WTC11 (cell line): Measurements from ENCODE around the gene PRKCQ. TPM values are rescaled to one million over a fixed set of nuclear protein-coding genes. Genes with fewer than 3 reads are reported as not detected.

Experiments used
- ATAC-seq: fragments of 200-7000 bp; cut with Tn5 transposase; 2 replicates; pipeline ENCODE4 v1.10.0; 2021; ENCODE audit warnings: mild to moderate bottlenecking, moderate library complexity
- CTCF ChIA-PET: fragments of 300-600 bp; sonication (Branson Sonifier 250); formaldehyde crosslinking; loops from one replicate; lab custom pipeline; 2021; ENCODE audit warnings: antibody characterized with exemption; lab: Charles Lee
- POLR2A ChIA-PET: fragments of 350-600 bp; sonication (Branson Sonifier 250); formaldehyde crosslinking; loops from one replicate; lab custom pipeline; 2021; ENCODE audit warnings: antibody characterized with exemption; lab: Charles Lee
- DNase-seq: peaks from one replicate; pipeline ENCODE4 v3.0.0; 2021; ENCODE audit warnings: low spot score
- H3K27ac Mint-ChIP-seq: 2 replicates; pipeline ENCODE4 v1.8.0; 2021; ENCODE audit warnings: mixed read lengths
- H3K27me3 Mint-ChIP-seq: 2 replicates; pipeline ENCODE4 v1.8.0; 2021; ENCODE audit warnings: low read depth, mild to moderate bottlenecking, moderate library complexity, mixed read lengths
- H3K36me3 Mint-ChIP-seq: 2 replicates; pipeline ENCODE4 v1.8.0; 2021; ENCODE audit warnings: mixed read lengths
- H3K4me1 Mint-ChIP-seq: 2 replicates; pipeline ENCODE4 v1.8.0; 2022; ENCODE audit warnings: mixed read lengths
- H3K4me3 Mint-ChIP-seq: 2 replicates; pipeline ENCODE4 v1.8.0; 2021; ENCODE audit warnings: mild to moderate bottlenecking, moderate library complexity, mixed read lengths
- H3K9me3 Mint-ChIP-seq: 2 replicates; pipeline ENCODE4 v1.8.0; 2021; ENCODE audit warnings: mixed read lengths
- AR ChIP-seq: fragments of 250-450 bp; sonication (Bioruptor Pico); IDR thresholded peaks from 2 replicates; pipeline ENCODE4 v1.9.0; 2021; ENCODE audit warnings: mild to moderate bottlenecking
- E2F1 ChIP-seq: sonication (generic); formaldehyde crosslinking; IDR thresholded peaks from 2 replicates; pipeline ENCODE4 v1.8.0; 2022; ENCODE audit warnings: mild to moderate bottlenecking, missing genetic modification reagents
- E2F4 ChIP-seq: sonication (generic); formaldehyde crosslinking; IDR thresholded peaks from 2 replicates; pipeline ENCODE4 v1.8.1; 2022; ENCODE audit warnings: low read depth, mild to moderate bottlenecking, moderate library complexity, missing genetic modification reagents, borderline replicate concordance
- E2F5 ChIP-seq: sonication (generic); formaldehyde crosslinking; IDR thresholded peaks from 2 replicates; pipeline ENCODE4 v1.8.1; 2022; ENCODE audit warnings: mild to moderate bottlenecking, moderate library complexity, missing genetic modification reagents
- ETV6 ChIP-seq: sonication (generic); formaldehyde crosslinking; IDR thresholded peaks from 2 replicates; pipeline ENCODE4 v1.8.1; 2022; ENCODE audit warnings: mild to moderate bottlenecking, missing genetic modification reagents
- FOXP4 ChIP-seq: sonication (generic); formaldehyde crosslinking; IDR thresholded peaks from 2 replicates; pipeline ENCODE4 v1.8.0; 2022; ENCODE audit warnings: mild to moderate bottlenecking, missing genetic modification reagents
- IRF2 ChIP-seq: sonication (generic); formaldehyde crosslinking; IDR thresholded peaks from 2 replicates; pipeline ENCODE4 v1.8.0; 2022; ENCODE audit warnings: low read depth, missing genetic modification reagents, borderline replicate concordance
- MYBL2 ChIP-seq: sonication (generic); formaldehyde crosslinking; IDR thresholded peaks from 2 replicates; pipeline ENCODE4 v1.8.1; 2023; ENCODE audit warnings: mild to moderate bottlenecking, moderate library complexity, missing genetic modification reagents
- NFATC4 ChIP-seq: fragments of 250-450 bp; sonication (Bioruptor Pico); IDR thresholded peaks from 2 replicates; pipeline ENCODE4 v1.9.0; 2021; ENCODE audit warnings: mild to moderate bottlenecking
- PRRX2 ChIP-seq: fragments of 250-450 bp; sonication (Bioruptor Pico); IDR thresholded peaks from 2 replicates; pipeline ENCODE4 v1.8.0; 2021; ENCODE audit warnings: mild to moderate bottlenecking
- TCF7 ChIP-seq: sonication (generic); formaldehyde crosslinking; IDR thresholded peaks from 2 replicates; pipeline ENCODE4 v1.8.0; 2022; ENCODE audit warnings: mild to moderate bottlenecking, low read depth, missing genetic modification reagents, moderate library complexity
- ZNF532 ChIP-seq: fragments of 250-450 bp; sonication (Bioruptor Pico); IDR thresholded peaks from 2 replicates; pipeline ENCODE4 v1.9.0; 2021; ENCODE audit warnings: mild to moderate bottlenecking, borderline replicate concordance
- total RNA-seq: library from RNA; stranded (reverse); gene quantifications from 3 replicates; pipeline ENCODE4 v1.2.3, GENCODE V29; 2021

PRKCQ gene
- total RNA-seq, 1 experiment from 2014 or later = 8.7 TPM

GRCh38 chr10:6423413-6424170, 156.5 kb downstream of the PRKCQ start:
- Mint-ChIP-seq H3K4me1 (peaks cover 4% of the 10 kb centered on the region), H3K4me3 (no peak overlapping the region), H3K27me3 (no peaks in the 10 kb centered on the region; the same call in 1 of the 2 replicates), H3K36me3 (no peaks in the 10 kb centered on the region; the same call in 1 of the 2 replicates), H3K9me3 (peaks cover 10% of the 10 kb centered on the region), H3K27ac (no peak overlapping the region)
- POLR2A ChIA-PET = no interaction called here
- CTCF ChIA-PET = interaction anchor here (1.3 kb wide), 1 partner anchor 224 kb away, joined by 4 read pairs; no protein-coding TSS in a partner anchor
- no peak for TF ChIP-seq TCF7 (CRISPR knock-in tag)
- TF ChIP-seq MYBL2 (CRISPR knock-in tag) = no peak
- ATAC-seq (no peak), DNase-seq (no peak)

GRCh38 chr10:6423004-6423403, 157.1 kb downstream of the PRKCQ start:
- ATAC-seq = no peak
- CTCF ChIA-PET = no interaction called here
- H3K36me3 Mint-ChIP-seq = no peaks in the 10 kb centered on the region; the same call in 1 of the 2 replicates
- peaks cover 4% of the 10 kb centered on the region for H3K4me1 Mint-ChIP-seq
- no peaks in the 10 kb centered on the region; the same call in 1 of the 2 replicates for H3K27me3 Mint-ChIP-seq
- H3K9me3 Mint-ChIP-seq = peaks cover 10% of the 10 kb centered on the region
- TF ChIP-seq E2F5 (CRISPR knock-in tag) (no peak), E2F4 (CRISPR knock-in tag) (no peak), ZNF532 (CRISPR knock-in tag) (no peak), AR (CRISPR knock-in tag) (no peak), ETV6 (CRISPR knock-in tag) (no peak), FOXP4 (no peak), PRRX2 (no peak), E2F1 (no peak), IRF2 (no peak), NFATC4 (CRISPR knock-in tag) (no peak)
- POLR2A ChIA-PET = no interaction called here
- H3K4me3 Mint-ChIP-seq = no peak overlapping the region
- H3K27ac Mint-ChIP-seq = no peak overlapping the region
- no peak for DNase-seq
